Breast epithelium (tissue), 3 donors: ENCODE measurements around the gene TTC38.

Experiments used
- CTCF ChIP-seq, 3 donors: fragments of 450-650 bp; IDR thresholded peaks; one replicate each; pipeline ENCODE4 v1.5.1; 2016 to 2017; ENCODE audit warnings: antibody characterized with exemption in 3 of 3, mild to moderate bottlenecking in 3 of 3, moderate library complexity in 3 of 3
- POLR2A ChIP-seq: fragments of 450-650 bp; IDR thresholded peaks from one replicate; pipeline ENCODE4 v1.6.1; 2016; ENCODE audit warnings: antibody characterized with exemption, mild to moderate bottlenecking, moderate library complexity
- POLR2AphosphoS5 ChIP-seq, 3 donors: sonication (generic); formaldehyde crosslinking; IDR thresholded peaks; one replicate each; pipeline ENCODE4 v1.6.1; 2017; ENCODE audit warnings: antibody characterized with exemption in 3 of 3

- TF ChIP-seq CTCF (IDR thresholded peaks at IDR 0.05) (no peak), POLR2A (no peak), POLR2AphosphoS5 (IDR thresholded peaks at IDR 0.05) (no peak)
Observed at GRCh38 chr22:46299101-46299500, 31.3 kb downstream of the TTC38 start.
